MM.1S (cell line): ENCODE results near the gene PDE4B.

Experiments used
- EZH2 ChIP-seq: fragments of 300-600 bp; sonication (generic); optimal IDR thresholded peaks from 2 replicates; pipeline ENCODE3; 2017; ENCODE audit warnings: low read depth, mild to moderate bottlenecking, antibody characterized with exemption, low read length, mixed read lengths
- EZH2phosphoT487 ChIP-seq: fragments of 300-600 bp; sonication (generic); IDR thresholded peaks from 2 replicates; pipeline ENCODE4 v1.6.1; 2018; ENCODE audit warnings: antibody characterized with exemption, low read length
- TF ChIP-seq, protein P1 (sequence below): fragments of 300-600 bp; sonication (generic); IDR thresholded peaks from 2 replicates; pipeline ENCODE4 v1.5.1; 2016; ENCODE audit warnings: antibody characterized with exemption, low read length, mixed read lengths

DNA sequence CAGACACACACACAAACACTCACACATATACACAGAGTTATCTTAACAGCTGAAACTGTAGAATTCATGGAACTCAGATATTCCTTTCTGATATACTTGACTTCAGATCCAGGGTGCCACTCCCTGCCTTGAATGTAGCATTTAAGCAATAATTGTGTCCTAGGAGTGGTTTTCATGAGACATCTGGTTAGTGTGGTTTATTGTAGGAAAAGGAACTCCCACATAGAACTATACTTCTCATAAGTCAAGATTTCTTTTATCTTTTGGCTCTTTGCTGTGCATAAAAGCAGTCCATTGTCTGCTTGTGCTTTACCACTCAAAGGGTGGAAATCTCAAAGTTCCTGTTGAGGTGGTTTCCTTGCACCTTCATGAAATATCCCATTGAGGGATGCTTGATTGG is 468.7 kb downstream of the PDE4B start:
- TF ChIP-seq, protein P1, sequence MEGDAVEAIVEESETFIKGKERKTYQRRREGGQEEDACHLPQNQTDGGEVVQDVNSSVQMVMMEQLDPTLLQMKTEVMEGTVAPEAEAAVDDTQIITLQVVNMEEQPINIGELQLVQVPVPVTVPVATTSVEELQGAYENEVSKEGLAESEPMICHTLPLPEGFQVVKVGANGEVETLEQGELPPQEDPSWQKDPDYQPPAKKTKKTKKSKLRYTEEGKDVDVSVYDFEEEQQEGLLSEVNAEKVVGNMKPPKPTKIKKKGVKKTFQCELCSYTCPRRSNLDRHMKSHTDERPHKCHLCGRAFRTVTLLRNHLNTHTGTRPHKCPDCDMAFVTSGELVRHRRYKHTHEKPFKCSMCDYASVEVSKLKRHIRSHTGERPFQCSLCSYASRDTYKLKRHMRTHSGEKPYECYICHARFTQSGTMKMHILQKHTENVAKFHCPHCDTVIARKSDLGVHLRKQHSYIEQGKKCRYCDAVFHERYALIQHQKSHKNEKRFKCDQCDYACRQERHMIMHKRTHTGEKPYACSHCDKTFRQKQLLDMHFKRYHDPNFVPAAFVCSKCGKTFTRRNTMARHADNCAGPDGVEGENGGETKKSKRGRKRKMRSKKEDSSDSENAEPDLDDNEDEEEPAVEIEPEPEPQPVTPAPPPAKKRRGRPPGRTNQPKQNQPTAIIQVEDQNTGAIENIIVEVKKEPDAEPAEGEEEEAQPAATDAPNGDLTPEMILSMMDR, result no peak
- TF ChIP-seq EZH2, result no peak
- TF ChIP-seq EZH2phosphoT487, result no peak
